RPMI8226 (cell line): ENCODE results near the gene CCDC85C.
A peak's percentile ranks its signal among the peaks of the same experiment; 100 is the strongest.

ENCODE experiments used
- DNase-seq: peaks from one replicate; pipeline ENCODE4 v3.0.0-alpha.2; 2015

CCDC85C gene

DNA sequence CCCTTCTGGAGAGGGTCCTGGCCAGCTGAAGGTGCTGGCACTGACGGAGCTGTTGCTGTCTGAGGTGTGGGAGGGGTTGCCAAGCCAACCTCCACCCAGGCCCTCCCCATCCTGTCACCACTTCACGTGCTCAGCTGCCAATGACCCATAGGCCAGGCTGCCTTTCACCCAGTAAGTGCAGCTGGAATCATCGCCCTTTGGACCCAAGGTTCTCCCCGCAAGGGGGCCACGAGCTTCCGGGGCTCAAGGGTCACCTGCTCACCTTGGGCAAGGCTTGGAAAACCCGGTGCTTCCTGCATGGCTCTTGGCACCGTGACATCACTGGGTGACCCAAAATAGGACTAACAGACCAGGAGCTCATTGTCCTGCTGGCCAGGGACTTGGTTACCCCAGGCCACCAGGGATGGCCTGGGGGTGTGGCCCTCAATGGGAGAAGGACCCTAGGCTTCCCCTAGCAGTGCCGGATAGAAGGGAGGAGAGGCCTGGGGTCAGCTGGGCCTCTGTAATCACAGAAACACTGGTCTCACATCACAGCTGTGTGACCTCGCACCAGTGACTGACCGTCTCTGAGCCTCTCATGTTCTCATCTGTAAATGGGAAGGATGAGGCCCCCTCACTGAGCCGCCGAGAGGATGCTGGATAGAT is 51.3 kb downstream of the CCDC85C start:
- no peak for DNase-seq

DNA sequence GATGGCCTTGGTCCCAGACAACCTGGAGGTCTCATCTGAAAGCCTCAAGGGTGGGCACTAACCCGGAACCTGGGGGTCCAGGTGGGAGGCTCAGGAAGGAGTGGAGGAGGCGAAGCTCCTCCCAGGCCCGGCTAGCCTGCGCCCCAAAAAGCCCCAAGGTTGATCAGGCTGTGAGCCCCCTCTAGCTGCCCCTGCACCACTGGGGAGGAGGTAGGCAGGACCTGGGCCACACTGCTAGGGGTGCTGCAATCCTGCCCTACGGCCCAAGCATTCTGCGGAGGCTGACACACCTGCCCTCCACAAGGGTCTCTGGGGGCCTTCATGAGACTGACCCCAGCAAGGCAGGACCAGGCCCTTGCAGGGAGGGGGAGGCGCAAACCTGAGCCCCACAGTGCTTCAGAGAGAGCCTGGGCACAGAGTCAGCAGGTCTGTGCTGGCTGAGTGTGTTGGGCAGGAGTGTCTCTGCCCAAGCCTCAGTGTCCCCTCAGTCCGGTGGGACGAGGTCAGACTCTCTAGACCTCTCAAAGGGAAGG is 51.9 kb downstream of the CCDC85C start:
- no peak for DNase-seq

DNA sequence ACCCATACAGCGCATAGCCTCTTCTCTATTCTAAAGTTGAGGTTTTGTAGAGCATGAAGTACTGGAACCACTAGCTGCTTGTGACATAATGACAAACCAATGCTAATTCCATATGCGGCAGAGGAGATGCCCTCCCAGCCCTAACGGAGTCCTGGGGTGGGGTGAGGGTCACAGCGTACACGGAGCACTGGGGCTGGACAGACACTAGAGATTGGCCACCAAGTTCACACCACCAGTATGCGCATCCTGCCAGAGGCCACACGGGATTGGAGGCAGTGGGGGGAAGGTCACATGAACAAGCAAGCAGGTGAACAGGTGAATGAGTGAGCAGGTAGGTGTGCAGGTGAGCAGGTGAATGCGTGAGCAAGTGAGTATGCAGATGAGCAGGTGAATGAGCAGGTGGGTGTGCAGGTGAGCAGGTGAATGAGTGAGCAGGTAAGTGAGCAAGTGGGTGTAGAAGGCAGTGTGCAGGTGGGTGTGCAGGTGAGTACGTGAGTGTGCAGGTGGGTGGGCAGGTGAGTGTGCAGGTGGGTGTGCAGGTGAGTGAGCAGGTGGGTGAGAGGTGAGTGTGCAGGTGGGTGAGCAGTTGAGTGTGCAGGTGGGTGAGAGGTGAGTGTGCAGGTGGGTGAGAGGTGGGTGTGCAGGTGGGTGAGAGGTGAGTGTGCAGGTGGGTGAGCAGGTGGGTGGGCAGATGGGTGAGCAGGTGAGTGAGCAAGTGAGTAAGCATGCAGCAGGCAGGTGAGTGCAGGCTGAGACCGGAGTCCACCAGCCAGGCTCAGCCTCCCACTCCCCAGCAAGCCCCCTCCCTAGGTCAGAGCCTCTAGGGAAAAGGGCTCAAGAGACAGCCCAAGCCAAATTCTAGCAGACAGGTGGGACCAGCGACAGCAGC is 52.7 kb downstream of the CCDC85C start:
- DNase-seq = no peak

DNA sequence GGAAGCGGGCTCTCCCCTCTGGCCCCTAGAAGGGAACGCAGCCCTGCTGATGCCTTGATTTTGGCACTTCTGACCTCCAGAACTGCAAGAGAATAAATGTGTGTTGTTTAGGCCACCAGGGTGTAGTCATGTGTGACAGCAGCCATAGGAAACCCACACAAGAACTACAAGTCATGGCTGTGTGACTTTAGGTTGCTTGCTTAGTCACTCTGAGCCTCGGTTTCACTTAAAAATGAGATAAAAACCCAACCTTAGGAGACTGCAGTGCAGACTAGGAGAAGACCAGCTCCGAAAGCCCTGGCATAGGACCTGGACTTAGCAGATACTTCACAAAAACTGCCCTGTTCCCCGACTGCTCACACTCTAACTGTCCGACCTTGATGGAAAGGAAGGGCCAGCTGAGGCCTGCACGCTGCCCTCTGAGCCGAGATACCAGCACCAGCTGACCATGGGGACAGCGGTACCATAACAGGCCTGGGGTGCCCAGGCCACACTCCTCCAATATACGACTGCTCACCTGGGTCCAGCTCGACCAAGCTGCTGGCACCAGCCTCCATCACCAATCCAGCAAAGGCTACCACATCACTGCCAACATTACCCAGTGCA is 53.5 kb downstream of the CCDC85C start:
- DNase-seq = no peak

GRCh38 chr14:99549684-99550083 is 54.3 kb downstream of the CCDC85C start:
- DNase-seq = no peak

DNA sequence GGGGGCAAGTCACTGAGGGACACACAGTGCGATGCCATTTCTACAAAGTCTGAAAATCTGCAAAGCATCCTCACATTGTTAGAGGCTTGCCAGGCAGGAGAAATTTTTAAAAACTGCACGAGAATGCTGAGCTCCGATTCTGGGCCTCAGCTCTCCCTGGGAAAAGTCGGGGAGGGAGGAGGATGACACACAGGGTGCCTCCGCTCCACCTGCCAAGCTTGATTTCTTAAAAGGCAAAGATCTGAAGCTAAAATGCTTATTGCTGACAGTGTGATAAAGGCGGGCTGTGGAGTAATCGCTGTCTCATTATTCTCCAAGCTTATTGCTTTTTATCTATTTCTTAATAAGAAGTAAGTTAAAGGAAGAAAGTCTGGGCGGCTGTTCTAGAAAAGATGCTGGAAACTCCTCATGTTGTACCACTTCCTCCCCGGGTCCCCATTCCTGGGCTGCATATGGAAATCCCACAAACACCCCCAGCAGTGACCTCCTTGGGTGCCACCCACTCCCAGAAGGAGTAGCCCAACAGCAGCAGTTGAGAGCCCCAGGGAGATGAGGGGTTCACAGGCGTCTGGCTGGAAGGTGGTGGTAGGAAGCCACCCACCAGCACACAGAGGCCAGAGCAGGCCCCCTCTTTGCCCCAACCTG is 55.0 kb downstream of the CCDC85C start:
- DNase-seq = no peak

- DNase-seq = no peak
These were observed 55.8 kb downstream of the CCDC85C start for GRCh38 chr14:99548255-99548654.

DNA sequence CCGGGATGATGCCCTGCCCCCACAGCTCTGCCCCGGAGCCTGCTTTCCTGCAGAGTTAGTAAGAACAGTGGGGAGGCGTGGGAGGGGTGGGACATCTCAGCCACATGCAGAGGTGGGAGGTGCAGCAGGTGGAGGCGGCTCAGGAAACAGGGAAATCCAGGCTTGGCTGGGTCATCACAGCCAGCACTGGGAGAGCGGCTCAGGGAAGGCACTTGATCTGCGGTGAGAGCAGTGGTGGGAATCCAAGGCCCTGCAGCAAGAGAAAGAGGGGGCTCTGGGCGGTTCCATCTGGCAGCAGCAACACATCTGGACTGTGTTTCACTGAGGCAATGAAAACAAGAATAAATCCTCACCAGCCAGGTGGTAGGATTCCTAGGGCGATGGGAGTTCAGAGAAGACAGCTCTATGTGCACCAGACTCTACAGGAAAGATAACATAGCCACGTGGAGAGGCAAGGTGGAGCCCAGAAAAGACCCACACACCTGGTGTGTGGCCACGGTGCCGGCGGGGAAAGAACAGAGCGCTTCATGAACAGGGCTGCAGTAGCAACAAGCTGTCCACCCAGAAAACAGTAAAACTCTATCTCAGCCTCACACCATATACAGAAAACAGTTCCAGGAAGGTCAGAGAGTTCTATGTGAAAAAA is 57.6 kb downstream of the CCDC85C start:
- DNase-seq = no peak

- DNase-seq = no peak
These were observed 58.4 kb downstream of the CCDC85C start for GRCh38 chr14:99545586-99545985.

DNA sequence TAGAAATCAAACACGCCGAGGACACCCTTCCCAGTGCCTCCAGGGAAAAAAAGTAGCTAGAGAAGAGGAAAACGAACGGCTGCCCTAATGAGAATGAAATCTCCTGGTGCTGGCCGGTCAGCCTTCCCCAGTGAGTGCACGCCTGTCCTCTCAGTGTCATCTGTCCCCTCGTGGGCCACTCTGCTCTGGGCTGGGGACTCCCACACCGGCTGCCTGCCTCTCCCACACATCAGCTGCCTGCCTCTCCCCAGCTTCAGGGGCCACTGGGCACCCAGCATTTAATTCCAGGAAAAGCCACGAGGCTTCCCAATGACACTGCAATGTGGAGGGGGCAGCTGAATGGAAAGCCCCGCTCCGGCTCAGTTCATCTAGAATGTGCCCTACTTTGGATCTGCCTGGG is 59.0 kb downstream of the CCDC85C start:
- DNase-seq = no peak

DNA sequence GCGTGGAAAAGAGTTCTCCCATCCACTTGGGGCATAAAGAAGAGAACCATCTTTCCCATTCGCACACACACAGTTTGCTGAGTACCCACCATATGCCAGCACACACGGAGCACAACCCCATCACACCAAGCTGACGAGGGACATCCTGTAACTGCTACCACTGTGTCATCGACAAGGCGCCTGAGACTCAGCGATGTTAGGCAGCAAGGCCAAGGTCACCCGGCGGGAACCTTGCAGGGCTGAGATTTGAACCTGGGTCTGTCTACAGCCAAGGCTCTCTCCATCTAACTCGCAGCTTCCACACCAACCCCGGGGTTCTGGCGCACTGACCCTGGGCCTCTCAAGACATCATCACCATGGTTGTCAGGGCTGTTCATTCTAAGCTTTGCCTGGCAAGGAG is 60.0 kb downstream of the CCDC85C start:
- DNase-seq = no peak

DNA sequence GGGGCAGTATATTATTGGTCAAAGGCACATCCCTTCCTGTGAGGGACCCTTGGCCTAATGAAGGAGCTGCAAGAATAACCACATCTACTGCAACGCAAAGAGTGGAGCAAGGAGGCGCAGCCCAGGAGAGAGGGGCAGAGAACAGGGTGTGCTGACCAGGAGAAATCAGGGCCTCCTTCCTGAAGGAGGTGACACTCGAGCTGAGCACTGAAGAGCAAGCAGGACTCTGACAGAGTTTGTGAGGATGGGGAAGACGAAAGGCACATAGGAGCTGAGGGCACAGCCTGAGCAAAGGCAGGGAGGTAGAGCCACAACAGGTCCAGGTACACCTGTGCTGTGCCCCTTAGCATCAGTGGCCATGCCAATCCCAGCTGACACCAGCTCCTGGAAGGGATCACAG is 60.6 kb downstream of the CCDC85C start:
- no peak for DNase-seq

DNA sequence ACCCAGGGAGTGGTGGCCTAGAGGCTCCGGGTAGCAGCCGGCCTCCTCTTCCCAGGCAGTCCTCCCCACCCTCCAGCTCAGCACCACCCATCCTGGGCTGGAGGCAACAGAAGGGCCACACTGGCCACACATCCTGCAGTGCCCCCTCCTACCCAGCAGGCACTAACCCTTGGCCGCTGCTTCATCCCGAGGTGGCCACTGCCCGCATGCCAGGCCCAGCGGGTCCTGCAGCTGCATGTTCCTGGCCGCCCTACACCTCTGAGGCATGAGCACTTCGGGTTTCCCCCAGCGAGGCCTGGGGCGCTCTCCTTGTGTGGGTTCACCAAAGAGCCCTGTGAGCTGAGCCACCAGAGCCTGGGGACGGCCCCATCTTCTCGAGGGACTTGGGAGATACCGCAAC is 61.4 kb downstream of the CCDC85C start:
- DNase-seq = no peak

DNA sequence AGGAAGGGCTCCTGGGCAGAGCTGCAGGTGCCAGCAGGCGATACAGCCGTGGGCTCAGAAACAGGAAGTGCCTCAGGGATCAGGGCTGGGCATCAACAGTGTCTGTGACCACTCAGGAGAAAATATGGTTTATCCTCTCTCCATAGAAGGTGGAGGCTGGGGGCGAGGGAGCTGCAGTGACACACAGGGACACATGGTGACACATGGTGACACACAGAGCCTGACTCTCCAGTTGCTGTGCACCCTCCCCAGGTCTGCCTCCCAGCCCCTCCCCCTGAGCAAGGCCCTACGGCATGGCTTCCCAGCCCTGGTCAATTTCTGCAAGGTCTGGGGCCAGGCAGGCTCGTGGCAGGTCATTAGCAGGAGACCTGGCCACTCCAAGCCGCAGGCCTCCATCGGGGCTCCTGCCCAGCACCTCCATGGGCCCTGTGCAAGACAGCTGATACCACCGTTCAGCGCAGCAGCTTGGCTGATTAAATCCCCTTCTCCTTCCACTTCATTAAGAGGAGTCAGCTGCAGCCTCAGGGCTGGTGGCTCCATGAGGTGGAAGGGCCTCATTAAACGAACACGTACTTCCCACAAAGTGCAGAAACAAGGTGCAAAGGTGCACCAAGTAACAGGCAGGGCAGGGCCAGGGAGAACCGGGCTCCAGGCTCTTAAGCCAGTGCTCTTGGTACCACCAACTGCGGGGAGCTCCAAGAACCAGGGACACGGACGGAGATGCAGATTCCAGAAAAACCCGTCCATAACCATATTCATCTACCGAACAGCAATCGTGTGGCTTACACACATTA is 62.1 kb downstream of the CCDC85C start:
- DNase-seq = peak; percentile 50

DNA sequence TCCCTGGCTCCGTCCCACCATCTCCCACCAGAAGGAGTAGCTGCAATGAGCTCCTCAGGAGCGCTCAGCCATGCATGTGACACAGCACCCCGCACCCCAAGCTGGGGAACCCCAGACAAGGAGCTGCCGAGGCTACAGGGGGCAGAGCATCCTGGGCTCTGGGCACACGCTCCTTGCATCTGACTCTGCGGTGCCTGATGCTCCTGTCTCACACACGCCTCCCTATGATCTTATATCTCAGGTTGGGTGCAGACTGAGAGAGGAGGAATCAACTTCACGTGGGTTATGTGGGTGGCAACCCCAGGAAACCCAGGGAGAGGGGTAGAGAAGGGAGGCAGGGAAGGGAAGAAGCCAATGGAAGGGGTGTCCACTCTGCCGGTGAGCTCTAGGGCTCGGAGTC is 62.8 kb downstream of the CCDC85C start:
- DNase-seq = no peak

- DNase-seq = no peak
These were observed 63.6 kb downstream of the CCDC85C start for GRCh38 chr14:99540196-99541032.

GRCh38 chr14:99539491-99539890 is 64.5 kb downstream of the CCDC85C start:
- DNase-seq = no peak

DNA sequence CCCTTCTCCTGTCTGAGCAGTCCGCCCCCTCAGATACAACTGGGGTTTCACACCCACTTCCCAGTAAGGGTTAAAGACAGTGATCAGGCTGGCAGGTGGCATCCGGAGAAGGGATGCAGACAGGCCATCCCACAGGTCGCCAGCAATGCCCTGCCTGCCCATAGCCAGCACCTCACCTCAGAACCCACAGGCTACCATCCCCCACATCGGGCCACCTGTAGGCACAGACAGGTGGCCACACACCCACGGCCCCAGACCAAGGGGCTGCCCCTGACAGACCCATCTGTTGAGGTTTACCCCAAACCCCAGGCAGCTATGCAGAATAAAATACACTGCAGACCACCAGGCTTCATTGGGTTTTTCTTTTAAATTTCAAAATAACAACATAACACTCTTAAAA is 65.3 kb downstream of the CCDC85C start:
- DNase-seq = peak; percentile 23

DNA sequence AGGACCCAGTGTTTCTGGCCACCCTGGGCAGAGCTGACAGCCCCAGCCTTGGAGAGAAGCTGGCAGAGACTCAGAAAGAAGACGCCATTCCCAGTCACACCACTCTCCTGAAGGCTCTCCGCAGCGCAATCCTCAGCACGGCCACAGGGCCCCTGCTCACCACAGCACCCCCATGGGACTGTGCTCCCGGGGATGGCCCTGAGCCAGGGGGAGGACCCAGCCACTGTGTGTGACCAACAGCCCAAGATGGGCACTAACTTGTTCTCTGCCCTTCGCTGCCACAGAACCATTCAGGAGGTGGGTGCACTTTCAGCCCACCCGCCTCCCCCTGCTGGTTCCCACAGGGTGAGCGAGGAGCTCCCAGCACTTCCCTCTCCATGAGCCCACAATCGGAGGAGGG is 65.7 kb downstream of the CCDC85C start:
- no peak for DNase-seq

- no peak for DNase-seq
These were observed 66.6 kb downstream of the CCDC85C start for GRCh38 chr14:99537399-99537798.
